Neutrophil (primary cell): Measurements from ENCODE around the gene IER3.
"Not testable (repeated sequence)": the region's sequence is repeated elsewhere in the genome, so short reads cannot be mapped to it uniquely, and the experiment has no call there.

Experiments used
- H3K27ac ChIP-seq: fragments of 200-600 bp; sonication (generic); 2 replicates; pipeline ENCODE4 v1.5.1; 2016; ENCODE audit warnings: mild to moderate bottlenecking, moderate library complexity
- H3K27me3 ChIP-seq: fragments of 200-600 bp; sonication (generic); 2 replicates; pipeline ENCODE4 v1.6.0; 2016; ENCODE audit warnings: mild to moderate bottlenecking
- H3K36me3 ChIP-seq: fragments of 200-600 bp; sonication (generic); 2 replicates; pipeline ENCODE4 v1.5.1; 2017
- H3K4me1 ChIP-seq, 2 experiments: fragments of 200-600 bp in 1 of 2; sonication (generic) in 1 of 2; 1 replicate in 1 of 2; 2 replicates in 1 of 2; pipeline versions ENCODE4 v1.5.1 to v1.6.1; 2013 to 2016; ENCODE audit warnings: low read depth in 1 of 2, low read length in 1 of 2, mild to moderate bottlenecking in 1 of 2, moderate library complexity in 1 of 2; ENCODE audit not compliant: control insufficient read depth in 1 of 2, insufficient read depth in 1 of 2
- H3K4me3 ChIP-seq, 2 experiments: fragments of 200-600 bp in 1 of 2; sonication (generic) in 1 of 2; 1 replicate in 1 of 2; 2 replicates in 1 of 2; pipeline ENCODE4 v1.5.1; 2013 to 2016; ENCODE audit warnings: low read depth in 1 of 2, low read length in 1 of 2, mild to moderate bottlenecking in 1 of 2, moderate library complexity in 1 of 2
- H3K9me3 ChIP-seq: fragments of 200-600 bp; sonication (generic); 2 replicates; pipeline ENCODE4 v1.5.1; 2016
- TF ChIP-seq, protein P1 (sequence below): fragments of 200-600 bp; sonication (generic); IDR thresholded peaks from 2 replicates; pipeline ENCODE4 v1.5.1; 2016; ENCODE audit warnings: antibody characterized with exemption

IER3 gene

GRCh38 chr6:30767944-30768301 lies 23.6 kb upstream of the IER3 start:
- Histone ChIP-seq H3K9me3 (no peaks in the 10 kb centered on the region), H3K27ac (no peak overlapping the region), H3K4me1 (peaks cover 46 to 49% of the 10 kb centered on the region in 2 experiments), H3K36me3 (no peaks in the 10 kb centered on the region), H3K27me3 (peaks cover 15% of the 10 kb centered on the region), H3K4me3 (no peak overlapping the region)
- TF ChIP-seq, protein P1, sequence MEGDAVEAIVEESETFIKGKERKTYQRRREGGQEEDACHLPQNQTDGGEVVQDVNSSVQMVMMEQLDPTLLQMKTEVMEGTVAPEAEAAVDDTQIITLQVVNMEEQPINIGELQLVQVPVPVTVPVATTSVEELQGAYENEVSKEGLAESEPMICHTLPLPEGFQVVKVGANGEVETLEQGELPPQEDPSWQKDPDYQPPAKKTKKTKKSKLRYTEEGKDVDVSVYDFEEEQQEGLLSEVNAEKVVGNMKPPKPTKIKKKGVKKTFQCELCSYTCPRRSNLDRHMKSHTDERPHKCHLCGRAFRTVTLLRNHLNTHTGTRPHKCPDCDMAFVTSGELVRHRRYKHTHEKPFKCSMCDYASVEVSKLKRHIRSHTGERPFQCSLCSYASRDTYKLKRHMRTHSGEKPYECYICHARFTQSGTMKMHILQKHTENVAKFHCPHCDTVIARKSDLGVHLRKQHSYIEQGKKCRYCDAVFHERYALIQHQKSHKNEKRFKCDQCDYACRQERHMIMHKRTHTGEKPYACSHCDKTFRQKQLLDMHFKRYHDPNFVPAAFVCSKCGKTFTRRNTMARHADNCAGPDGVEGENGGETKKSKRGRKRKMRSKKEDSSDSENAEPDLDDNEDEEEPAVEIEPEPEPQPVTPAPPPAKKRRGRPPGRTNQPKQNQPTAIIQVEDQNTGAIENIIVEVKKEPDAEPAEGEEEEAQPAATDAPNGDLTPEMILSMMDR = no peak

DNA sequence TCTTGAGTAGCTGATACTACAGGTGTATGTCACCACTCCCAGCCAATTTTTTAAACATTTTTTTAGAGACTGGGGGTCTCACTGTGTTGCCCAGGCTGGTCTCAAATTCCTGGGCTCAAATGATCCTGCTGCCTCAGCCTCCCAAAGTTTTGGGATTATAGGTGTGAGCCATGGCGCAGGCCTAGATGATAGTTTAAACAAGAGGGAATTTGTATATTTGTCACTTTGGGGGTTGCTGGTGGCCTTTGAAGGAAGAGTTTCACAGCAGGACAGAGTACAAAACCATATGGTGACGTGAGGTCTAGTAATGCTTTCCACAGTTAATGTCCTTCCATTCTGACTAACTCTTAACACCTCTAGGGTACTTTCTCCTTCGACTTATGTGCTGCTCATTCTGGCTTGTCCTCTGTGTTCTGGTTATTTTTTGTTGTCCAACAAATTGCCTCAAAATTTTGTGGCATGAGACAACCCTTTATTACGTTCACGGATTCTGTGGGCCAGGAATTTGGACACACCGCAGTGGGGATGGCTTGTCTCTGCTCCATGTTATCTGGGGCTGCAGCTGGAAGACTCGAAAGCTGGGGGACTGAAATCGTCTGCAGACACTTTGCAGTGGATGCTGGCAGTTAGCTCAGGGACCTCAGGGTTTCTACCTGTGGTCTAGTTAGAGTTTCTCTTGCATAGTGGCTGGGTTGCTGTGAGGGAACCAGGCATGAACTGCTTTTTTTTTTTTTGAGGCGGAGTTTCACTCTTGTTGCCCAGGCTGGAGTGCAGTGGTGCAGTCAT lies 23.0 kb upstream of the IER3 start:
- Histone ChIP-seq H3K27ac (no peak overlapping the region), H3K4me1 (peaks cover 46 to 49% of the 10 kb centered on the region in 2 experiments), H3K4me3 (no peak overlapping the region), H3K9me3 (no peaks in the 10 kb centered on the region), H3K36me3 (no peaks in the 10 kb centered on the region), H3K27me3 (peaks cover 15% of the 10 kb centered on the region)
- TF ChIP-seq, protein P1 = no peak

- Histone ChIP-seq H3K27ac (no peak overlapping the region), H3K27me3 (peaks cover 15% of the 10 kb centered on the region), H3K36me3 (no peaks in the 10 kb centered on the region), H3K4me1 (peaks cover 46 to 49% of the 10 kb centered on the region in 2 experiments), H3K9me3 (no peaks in the 10 kb centered on the region), H3K4me3 (no peak overlapping the region)
- TF ChIP-seq, protein P1 = no peak
Observed at GRCh38 chr6:30766461-30767157, 22.3 kb upstream of the IER3 start.

DNA sequence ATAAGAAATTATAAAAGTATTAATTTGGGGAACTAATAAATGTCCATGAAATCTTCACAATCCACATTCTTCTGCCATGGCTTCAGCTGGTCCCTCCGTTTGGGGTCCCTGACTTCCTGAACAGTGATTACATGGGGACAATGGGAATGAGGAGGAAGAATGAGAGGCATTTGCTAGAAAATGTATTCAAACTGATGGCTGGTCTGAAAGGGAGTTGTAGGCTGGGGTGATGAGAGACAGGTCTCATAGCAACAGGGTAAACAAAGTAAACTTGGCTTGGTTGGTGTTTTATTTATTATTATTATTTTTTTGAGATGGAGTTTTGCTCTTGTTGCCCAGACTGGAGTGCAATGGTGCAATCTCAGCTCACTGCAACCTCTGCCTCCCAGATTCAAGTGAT lies 21.1 kb upstream of the IER3 start:
- not testable (repeated sequence) for H3K27ac ChIP-seq, H3K9me3 ChIP-seq, H3K36me3 ChIP-seq, H3K4me3 ChIP-seq
- H3K4me1 ChIP-seq = peaks cover 50 to 53% of the 10 kb centered on the region in 2 experiments
- peaks cover 15% of the 10 kb centered on the region for H3K27me3 ChIP-seq

DNA sequence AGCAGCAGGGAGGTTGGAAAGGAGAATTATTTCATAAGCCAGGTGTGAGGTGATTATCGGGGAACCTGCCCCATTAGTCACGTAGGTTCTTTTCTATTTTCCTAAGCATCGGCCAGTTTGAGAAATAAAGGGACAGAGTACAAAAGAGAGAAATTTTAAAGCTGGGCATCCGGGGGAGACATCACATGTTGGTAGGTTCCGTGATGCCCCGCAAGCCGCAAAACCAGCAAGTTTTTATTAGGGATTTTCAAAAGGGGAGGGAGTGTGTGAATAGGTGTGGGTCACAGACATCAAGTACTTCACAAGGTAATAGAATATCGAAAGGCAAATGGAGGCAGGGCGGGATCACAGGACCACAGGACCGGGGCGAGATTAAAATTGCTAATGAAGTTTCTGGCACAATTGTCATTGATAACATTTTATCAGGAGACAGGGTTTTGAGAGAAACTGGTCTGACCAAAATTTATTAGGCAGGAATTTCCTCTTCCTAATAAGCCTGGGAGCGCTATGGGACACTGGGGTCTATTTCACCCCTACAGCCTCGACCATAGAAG lies 20.2 kb upstream of the IER3 start:
- not testable (repeated sequence) for H3K9me3 ChIP-seq, H3K4me3 ChIP-seq, H3K36me3 ChIP-seq
- H3K27ac ChIP-seq = peak overlapping the region; percentile 46
- peaks cover 50 to 53% of the 10 kb centered on the region in 2 experiments for H3K4me1 ChIP-seq
- peaks cover 15% of the 10 kb centered on the region for H3K27me3 ChIP-seq

- TF ChIP-seq, protein P1 = no peak
- Histone ChIP-seq H3K4me3 (no peak overlapping the region), H3K36me3 (no peaks in the 10 kb centered on the region), H3K4me1 (peaks cover 50 to 53% of the 10 kb centered on the region in 2 experiments), H3K27me3 (peaks cover 15% of the 10 kb centered on the region), H3K9me3 (no peaks in the 10 kb centered on the region), H3K27ac (peak overlapping the region; percentile 46)
Observed at GRCh38 chr6:30763618-30764489, 19.5 kb upstream of the IER3 start.
